WTC11 (cell line): ENCODE results near the gene TMC4. TPM values are rescaled to one million over a fixed set of nuclear protein-coding genes. Genes with fewer than 3 reads are reported as not detected.

Experiments used
- ATF1 ChIP-seq: sonication (generic); formaldehyde crosslinking; IDR thresholded peaks from 2 replicates; pipeline ENCODE4 v1.8.1; 2023; ENCODE audit warnings: mild to moderate bottlenecking, moderate library complexity, missing genetic modification reagents
- ETV6 ChIP-seq: sonication (generic); formaldehyde crosslinking; IDR thresholded peaks from 2 replicates; pipeline ENCODE4 v1.8.1; 2022; ENCODE audit warnings: mild to moderate bottlenecking, missing genetic modification reagents
- FOXK1 ChIP-seq: sonication (generic); formaldehyde crosslinking; IDR thresholded peaks from 2 replicates; pipeline ENCODE4 v1.8.0; 2022; ENCODE audit warnings: mild to moderate bottlenecking, moderate library complexity, missing genetic modification reagents
- GABPB1 ChIP-seq: sonication (generic); formaldehyde crosslinking; IDR thresholded peaks from 2 replicates; pipeline ENCODE4 v1.8.1; 2023; ENCODE audit warnings: mild to moderate bottlenecking, missing genetic modification reagents
- IRF2 ChIP-seq: sonication (generic); formaldehyde crosslinking; IDR thresholded peaks from 2 replicates; pipeline ENCODE4 v1.8.0; 2022; ENCODE audit warnings: low read depth, missing genetic modification reagents, borderline replicate concordance
- MXD4 ChIP-seq: fragments of 250-450 bp; sonication (Bioruptor Pico); IDR thresholded peaks from 2 replicates; pipeline ENCODE4 v1.8.0; 2021; ENCODE audit warnings: mild to moderate bottlenecking, moderate library complexity, borderline replicate concordance
- NFATC4 ChIP-seq: fragments of 250-450 bp; sonication (Bioruptor Pico); IDR thresholded peaks from 2 replicates; pipeline ENCODE4 v1.9.0; 2021; ENCODE audit warnings: mild to moderate bottlenecking
- NFE2L1 ChIP-seq: sonication (generic); formaldehyde crosslinking; IDR thresholded peaks from 2 replicates; pipeline ENCODE4 v1.8.1; 2023; ENCODE audit warnings: missing genetic modification reagents
- OVOL2 ChIP-seq: fragments of 250-450 bp; sonication (Bioruptor Pico); IDR thresholded peaks from 2 replicates; pipeline ENCODE4 v1.9.0; 2021; ENCODE audit warnings: mild to moderate bottlenecking, borderline replicate concordance
- PRRX2 ChIP-seq: fragments of 250-450 bp; sonication (Bioruptor Pico); IDR thresholded peaks from 2 replicates; pipeline ENCODE4 v1.8.0; 2021; ENCODE audit warnings: mild to moderate bottlenecking
- SMAD3 ChIP-seq: sonication (generic); formaldehyde crosslinking; IDR thresholded peaks from 2 replicates; pipeline ENCODE4 v1.8.0; 2022; ENCODE audit warnings: missing genetic modification reagents, mild to moderate bottlenecking, borderline replicate concordance
- TEAD1 ChIP-seq: sonication (generic); formaldehyde crosslinking; IDR thresholded peaks from 2 replicates; pipeline ENCODE4 v1.8.0; 2022; ENCODE audit warnings: mild to moderate bottlenecking, missing genetic modification reagents
- total RNA-seq: library from RNA; stranded (reverse); gene quantifications from 3 replicates; pipeline ENCODE4 v1.2.3, GENCODE V29; 2021
- TF ChIP-seq, protein P1 (sequence below): fragments of 250-450 bp; sonication (Bioruptor Pico); IDR thresholded peaks from 2 replicates; pipeline ENCODE4 v1.9.0; 2021; ENCODE audit warnings: mild to moderate bottlenecking
- TF ChIP-seq, protein P2 (sequence below): sonication (generic); formaldehyde crosslinking; IDR thresholded peaks from 2 replicates; pipeline ENCODE4 v1.8.1; 2023; ENCODE audit warnings: mild to moderate bottlenecking, moderate library complexity, missing genetic modification reagents
- TF ChIP-seq, protein P3 (sequence below): sonication (generic); formaldehyde crosslinking; IDR thresholded peaks from 2 replicates; pipeline ENCODE4 v1.8.0; 2023; ENCODE audit warnings: mild to moderate bottlenecking, missing genetic modification reagents
- TF ChIP-seq, protein P4 (sequence below): fragments of 250-450 bp; sonication (Bioruptor Pico); IDR thresholded peaks from 2 replicates; pipeline ENCODE4 v2.1.2; 2022; ENCODE audit warnings: mild to moderate bottlenecking, moderate library complexity
- TF ChIP-seq, protein P5 (sequence below): sonication (generic); formaldehyde crosslinking; IDR thresholded peaks from 2 replicates; pipeline ENCODE4 v1.8.1; 2023; ENCODE audit warnings: mild to moderate bottlenecking, missing genetic modification reagents
- TF ChIP-seq, protein P6 (sequence below): sonication (generic); formaldehyde crosslinking; IDR thresholded peaks from 2 replicates; pipeline ENCODE4 v1.8.0; 2022; ENCODE audit warnings: mild to moderate bottlenecking, missing genetic modification reagents
- TF ChIP-seq, protein P7 (sequence below): sonication (generic); formaldehyde crosslinking; IDR thresholded peaks from 2 replicates; pipeline ENCODE4 v1.8.0; 2022; ENCODE audit warnings: mild to moderate bottlenecking, missing genetic modification reagents
- TF ChIP-seq, protein P8 (sequence below): sonication (generic); formaldehyde crosslinking; IDR thresholded peaks from 2 replicates; pipeline ENCODE4 v1.8.1; 2023; ENCODE audit warnings: mild to moderate bottlenecking, missing genetic modification reagents, moderate library complexity
- TF ChIP-seq, protein P9 (sequence below): fragments of 250-450 bp; sonication (Bioruptor Pico); IDR thresholded peaks from 2 replicates; pipeline ENCODE4 v1.8.0; 2021; ENCODE audit warnings: mild to moderate bottlenecking
- TF ChIP-seq, protein P10 (sequence below): sonication (generic); formaldehyde crosslinking; IDR thresholded peaks from 2 replicates; pipeline ENCODE4 v1.8.1; 2022; ENCODE audit warnings: mild to moderate bottlenecking, missing genetic modification reagents, moderate library complexity, borderline replicate concordance

Gene TMC4
- total RNA-seq, 1 experiment from 2014 or later = 9.3 TPM

DNA sequence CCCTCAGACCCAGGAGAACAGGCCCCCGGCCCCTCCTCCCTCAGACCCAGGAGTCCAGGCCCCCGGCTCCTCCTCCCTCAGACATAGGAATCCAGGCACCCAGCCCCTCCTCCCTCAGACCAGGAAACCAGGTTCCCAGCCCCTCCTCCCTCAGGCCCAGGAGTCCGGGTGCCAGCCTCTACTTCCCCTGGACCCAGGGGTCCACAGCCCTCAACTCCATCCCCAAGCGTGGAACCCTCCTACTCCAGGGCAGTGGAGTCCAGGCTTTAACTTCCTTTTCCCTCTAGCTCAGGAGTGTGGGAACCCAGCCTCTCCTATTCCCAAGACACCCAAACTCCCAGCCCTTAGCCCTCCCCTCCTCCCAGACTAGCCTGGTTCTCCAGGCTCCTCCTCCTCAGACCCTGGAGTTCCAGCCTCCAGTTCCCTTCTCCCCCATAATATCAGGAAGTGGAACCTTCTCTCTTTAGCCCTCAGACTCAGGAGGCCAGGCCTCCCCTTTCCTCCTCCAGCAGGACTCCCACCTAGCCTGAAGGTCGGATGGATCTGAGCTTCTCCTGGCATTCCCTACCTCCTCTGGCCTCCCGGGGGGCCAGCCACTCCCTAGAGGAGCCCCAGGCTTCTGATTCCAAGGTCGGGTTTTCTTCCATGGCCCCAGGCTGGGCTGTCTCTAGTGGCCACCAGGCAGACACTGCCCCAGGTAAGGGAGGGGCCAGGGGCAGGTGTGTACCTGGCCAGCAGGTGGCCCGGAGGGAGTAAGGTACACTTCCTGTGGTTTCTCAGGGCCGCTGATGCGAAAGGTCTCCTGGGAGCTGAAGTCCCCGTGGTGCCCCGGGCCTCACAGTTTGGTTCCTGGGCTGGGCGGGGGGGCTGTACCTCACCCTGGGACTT, at the start of gene TMC4 (continued):
- TF ChIP-seq, protein P1, sequence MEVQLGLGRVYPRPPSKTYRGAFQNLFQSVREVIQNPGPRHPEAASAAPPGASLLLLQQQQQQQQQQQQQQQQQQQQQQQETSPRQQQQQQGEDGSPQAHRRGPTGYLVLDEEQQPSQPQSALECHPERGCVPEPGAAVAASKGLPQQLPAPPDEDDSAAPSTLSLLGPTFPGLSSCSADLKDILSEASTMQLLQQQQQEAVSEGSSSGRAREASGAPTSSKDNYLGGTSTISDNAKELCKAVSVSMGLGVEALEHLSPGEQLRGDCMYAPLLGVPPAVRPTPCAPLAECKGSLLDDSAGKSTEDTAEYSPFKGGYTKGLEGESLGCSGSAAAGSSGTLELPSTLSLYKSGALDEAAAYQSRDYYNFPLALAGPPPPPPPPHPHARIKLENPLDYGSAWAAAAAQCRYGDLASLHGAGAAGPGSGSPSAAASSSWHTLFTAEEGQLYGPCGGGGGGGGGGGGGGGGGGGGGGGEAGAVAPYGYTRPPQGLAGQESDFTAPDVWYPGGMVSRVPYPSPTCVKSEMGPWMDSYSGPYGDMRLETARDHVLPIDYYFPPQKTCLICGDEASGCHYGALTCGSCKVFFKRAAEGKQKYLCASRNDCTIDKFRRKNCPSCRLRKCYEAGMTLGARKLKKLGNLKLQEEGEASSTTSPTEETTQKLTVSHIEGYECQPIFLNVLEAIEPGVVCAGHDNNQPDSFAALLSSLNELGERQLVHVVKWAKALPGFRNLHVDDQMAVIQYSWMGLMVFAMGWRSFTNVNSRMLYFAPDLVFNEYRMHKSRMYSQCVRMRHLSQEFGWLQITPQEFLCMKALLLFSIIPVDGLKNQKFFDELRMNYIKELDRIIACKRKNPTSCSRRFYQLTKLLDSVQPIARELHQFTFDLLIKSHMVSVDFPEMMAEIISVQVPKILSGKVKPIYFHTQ (CRISPR knock-in tag) = no peak
- no peak for TF ChIP-seq NFE2L1 (CRISPR knock-in tag)
- TF ChIP-seq, protein P2, sequence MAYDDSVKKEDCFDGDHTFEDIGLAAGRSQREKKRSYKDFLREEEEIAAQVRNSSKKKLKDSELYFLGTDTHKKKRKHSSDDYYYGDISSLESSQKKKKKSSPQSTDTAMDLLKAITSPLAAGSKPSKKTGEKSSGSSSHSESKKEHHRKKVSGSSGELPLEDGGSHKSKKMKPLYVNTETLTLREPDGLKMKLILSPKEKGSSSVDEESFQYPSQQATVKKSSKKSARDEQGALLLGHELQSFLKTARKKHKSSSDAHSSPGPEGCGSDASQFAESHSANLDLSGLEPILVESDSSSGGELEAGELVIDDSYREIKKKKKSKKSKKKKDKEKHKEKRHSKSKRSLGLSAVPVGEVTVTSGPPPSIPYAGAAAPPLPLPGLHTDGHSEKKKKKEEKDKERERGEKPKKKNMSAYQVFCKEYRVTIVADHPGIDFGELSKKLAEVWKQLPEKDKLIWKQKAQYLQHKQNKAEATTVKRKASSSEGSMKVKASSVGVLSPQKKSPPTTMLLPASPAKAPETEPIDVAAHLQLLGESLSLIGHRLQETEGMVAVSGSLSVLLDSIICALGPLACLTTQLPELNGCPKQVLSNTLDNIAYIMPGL (CRISPR knock-in tag) = no peak
- no peak for TF ChIP-seq GABPB1 (CRISPR knock-in tag)
- 0 out of 2 replicates have a peak, but pooled peaks have one; percentile 68 for TF ChIP-seq ETV6 (CRISPR knock-in tag)
- TF ChIP-seq, protein P3, sequence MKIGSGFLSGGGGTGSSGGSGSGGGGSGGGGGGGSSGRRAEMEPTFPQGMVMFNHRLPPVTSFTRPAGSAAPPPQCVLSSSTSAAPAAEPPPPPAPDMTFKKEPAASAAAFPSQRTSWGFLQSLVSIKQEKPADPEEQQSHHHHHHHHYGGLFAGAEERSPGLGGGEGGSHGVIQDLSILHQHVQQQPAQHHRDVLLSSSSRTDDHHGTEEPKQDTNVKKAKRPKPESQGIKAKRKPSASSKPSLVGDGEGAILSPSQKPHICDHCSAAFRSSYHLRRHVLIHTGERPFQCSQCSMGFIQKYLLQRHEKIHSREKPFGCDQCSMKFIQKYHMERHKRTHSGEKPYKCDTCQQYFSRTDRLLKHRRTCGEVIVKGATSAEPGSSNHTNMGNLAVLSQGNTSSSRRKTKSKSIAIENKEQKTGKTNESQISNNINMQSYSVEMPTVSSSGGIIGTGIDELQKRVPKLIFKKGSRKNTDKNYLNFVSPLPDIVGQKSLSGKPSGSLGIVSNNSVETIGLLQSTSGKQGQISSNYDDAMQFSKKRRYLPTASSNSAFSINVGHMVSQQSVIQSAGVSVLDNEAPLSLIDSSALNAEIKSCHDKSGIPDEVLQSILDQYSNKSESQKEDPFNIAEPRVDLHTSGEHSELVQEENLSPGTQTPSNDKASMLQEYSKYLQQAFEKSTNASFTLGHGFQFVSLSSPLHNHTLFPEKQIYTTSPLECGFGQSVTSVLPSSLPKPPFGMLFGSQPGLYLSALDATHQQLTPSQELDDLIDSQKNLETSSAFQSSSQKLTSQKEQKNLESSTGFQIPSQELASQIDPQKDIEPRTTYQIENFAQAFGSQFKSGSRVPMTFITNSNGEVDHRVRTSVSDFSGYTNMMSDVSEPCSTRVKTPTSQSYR = no peak
- no peak for TF ChIP-seq OVOL2 (CRISPR knock-in tag)
- no peak for TF ChIP-seq ATF1
- peak; percentile 79 for TF ChIP-seq FOXK1 (CRISPR knock-in tag)
- TF ChIP-seq, protein P4, sequence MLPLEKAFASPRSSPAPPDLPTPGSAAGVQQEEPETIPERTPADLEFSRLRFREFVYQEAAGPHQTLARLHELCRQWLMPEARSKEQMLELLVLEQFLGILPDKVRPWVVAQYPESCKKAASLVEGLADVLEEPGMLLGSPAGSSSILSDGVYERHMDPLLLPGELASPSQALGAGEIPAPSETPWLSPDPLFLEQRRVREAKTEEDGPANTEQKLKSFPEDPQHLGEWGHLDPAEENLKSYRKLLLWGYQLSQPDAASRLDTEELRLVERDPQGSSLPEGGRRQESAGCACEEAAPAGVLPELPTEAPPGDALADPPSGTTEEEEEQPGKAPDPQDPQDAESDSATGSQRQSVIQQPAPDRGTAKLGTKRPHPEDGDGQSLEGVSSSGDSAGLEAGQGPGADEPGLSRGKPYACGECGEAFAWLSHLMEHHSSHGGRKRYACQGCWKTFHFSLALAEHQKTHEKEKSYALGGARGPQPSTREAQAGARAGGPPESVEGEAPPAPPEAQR = no peak
- TF ChIP-seq NFATC4 (CRISPR knock-in tag) = 0 out of 2 replicates have a peak, but pooled peaks have one; percentile 10
- TF ChIP-seq IRF2 (CRISPR knock-in tag) = no peak
- TF ChIP-seq, protein P5, sequence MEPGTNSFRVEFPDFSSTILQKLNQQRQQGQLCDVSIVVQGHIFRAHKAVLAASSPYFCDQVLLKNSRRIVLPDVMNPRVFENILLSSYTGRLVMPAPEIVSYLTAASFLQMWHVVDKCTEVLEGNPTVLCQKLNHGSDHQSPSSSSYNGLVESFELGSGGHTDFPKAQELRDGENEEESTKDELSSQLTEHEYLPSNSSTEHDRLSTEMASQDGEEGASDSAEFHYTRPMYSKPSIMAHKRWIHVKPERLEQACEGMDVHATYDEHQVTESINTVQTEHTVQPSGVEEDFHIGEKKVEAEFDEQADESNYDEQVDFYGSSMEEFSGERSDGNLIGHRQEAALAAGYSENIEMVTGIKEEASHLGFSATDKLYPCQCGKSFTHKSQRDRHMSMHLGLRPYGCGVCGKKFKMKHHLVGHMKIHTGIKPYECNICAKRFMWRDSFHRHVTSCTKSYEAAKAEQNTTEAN (CRISPR knock-in tag) = no peak
- TF ChIP-seq TEAD1 (CRISPR knock-in tag) = 0 out of 2 replicates have a peak, but pooled peaks have one; percentile 33
- TF ChIP-seq, protein P6, sequence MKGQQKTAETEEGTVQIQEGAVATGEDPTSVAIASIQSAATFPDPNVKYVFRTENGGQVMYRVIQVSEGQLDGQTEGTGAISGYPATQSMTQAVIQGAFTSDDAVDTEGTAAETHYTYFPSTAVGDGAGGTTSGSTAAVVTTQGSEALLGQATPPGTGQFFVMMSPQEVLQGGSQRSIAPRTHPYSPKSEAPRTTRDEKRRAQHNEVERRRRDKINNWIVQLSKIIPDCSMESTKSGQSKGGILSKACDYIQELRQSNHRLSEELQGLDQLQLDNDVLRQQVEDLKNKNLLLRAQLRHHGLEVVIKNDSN (CRISPR knock-in tag) = peak; percentile 10; the same call in 1 of the 2 replicates
- TF ChIP-seq, protein P7, sequence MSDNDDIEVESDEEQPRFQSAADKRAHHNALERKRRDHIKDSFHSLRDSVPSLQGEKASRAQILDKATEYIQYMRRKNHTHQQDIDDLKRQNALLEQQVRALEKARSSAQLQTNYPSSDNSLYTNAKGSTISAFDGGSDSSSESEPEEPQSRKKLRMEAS (CRISPR knock-in tag) = no peak
- no peak for TF ChIP-seq MXD4
- TF ChIP-seq SMAD3 (CRISPR knock-in tag) = no peak
- TF ChIP-seq, protein P8, sequence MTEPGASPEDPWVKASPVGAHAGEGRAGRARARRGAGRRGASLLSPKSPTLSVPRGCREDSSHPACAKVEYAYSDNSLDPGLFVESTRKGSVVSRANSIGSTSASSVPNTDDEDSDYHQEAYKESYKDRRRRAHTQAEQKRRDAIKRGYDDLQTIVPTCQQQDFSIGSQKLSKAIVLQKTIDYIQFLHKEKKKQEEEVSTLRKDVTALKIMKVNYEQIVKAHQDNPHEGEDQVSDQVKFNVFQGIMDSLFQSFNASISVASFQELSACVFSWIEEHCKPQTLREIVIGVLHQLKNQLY (CRISPR knock-in tag) = no peak
- peak; percentile 18; the same call in 1 of the 2 replicates for TF ChIP-seq PRRX2 (CRISPR knock-in tag)
- TF ChIP-seq, protein P9, sequence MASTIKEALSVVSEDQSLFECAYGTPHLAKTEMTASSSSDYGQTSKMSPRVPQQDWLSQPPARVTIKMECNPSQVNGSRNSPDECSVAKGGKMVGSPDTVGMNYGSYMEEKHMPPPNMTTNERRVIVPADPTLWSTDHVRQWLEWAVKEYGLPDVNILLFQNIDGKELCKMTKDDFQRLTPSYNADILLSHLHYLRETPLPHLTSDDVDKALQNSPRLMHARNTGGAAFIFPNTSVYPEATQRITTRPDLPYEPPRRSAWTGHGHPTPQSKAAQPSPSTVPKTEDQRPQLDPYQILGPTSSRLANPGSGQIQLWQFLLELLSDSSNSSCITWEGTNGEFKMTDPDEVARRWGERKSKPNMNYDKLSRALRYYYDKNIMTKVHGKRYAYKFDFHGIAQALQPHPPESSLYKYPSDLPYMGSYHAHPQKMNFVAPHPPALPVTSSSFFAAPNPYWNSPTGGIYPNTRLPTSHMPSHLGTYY (CRISPR knock-in tag) = no peak
- TF ChIP-seq, protein P10, sequence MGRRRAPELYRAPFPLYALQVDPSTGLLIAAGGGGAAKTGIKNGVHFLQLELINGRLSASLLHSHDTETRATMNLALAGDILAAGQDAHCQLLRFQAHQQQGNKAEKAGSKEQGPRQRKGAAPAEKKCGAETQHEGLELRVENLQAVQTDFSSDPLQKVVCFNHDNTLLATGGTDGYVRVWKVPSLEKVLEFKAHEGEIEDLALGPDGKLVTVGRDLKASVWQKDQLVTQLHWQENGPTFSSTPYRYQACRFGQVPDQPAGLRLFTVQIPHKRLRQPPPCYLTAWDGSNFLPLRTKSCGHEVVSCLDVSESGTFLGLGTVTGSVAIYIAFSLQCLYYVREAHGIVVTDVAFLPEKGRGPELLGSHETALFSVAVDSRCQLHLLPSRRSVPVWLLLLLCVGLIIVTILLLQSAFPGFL (CRISPR knock-in tag) = no peak
